Activated naive CD4-positive, alpha-beta T cell treated with anti-CD3 and anti-CD28 coated beads for 36 hours (primary cell): ENCODE measurements around the gene EIF4E2. TPM values are rescaled to one million over a fixed set of nuclear protein-coding genes. Genes with fewer than 3 reads are reported as not detected.

Source experiments
- CTCF ChIA-PET: fragments of 350-600 bp; sonication (Branson Sonifier 250); formaldehyde crosslinking; loops from one replicate; lab custom pipeline; 2021; ENCODE audit warnings: antibody characterized with exemption; lab: Charles Lee
- DNase-seq: peaks from one replicate; pipeline ENCODE4 v3.0.0-alpha.2; 2020
- H3K27ac Mint-ChIP-seq: one replicate; pipeline ENCODE4 v1.8.0; 2021; ENCODE audit warnings: mild to moderate bottlenecking, mixed read lengths
- H3K27me3 Mint-ChIP-seq: one replicate; pipeline ENCODE4 v1.8.0; 2021; ENCODE audit warnings: low read depth, mixed read lengths
- H3K36me3 Mint-ChIP-seq: one replicate; pipeline ENCODE4 v1.8.0; 2021; ENCODE audit warnings: low read depth, mixed read lengths
- H3K4me1 Mint-ChIP-seq: one replicate; pipeline ENCODE4 v1.8.0; 2021; ENCODE audit warnings: low read depth, mixed read lengths
- H3K4me3 Mint-ChIP-seq: one replicate; pipeline ENCODE4 v1.8.0; 2021; ENCODE audit warnings: mild to moderate bottlenecking, moderate library complexity, mixed read lengths
- H3K9me3 Mint-ChIP-seq: one replicate; pipeline ENCODE4 v1.8.0; 2021; ENCODE audit warnings: mixed read lengths
- intact Hi-C: fragments of 100-400 bp; cut with micrococcal nuclease; formaldehyde crosslinking; loops from one replicate; pipeline ENCODE4 v1.15.1; 2023
- total RNA-seq, 2 experiments: library from RNA; stranded (reverse); gene quantifications; one replicate each; pipeline ENCODE4 v1.2.3, GENCODE V29; 2021

The EIF4E2 gene
- total RNA-seq: 10 to 100 TPM; 46.6 to 54.1 TPM

- H3K9me3 Mint-ChIP-seq: peaks cover 4% of the 10 kb centered on the region
- H3K27me3 Mint-ChIP-seq: no peaks in the 10 kb centered on the region
- intact Hi-C loops: loop anchor here (1.0 to 5.0 kb wide), 7 partner anchors 42 to 769 kb away; partner anchors contain the start of genes COPS7B, DIS3L2, GIGYF2 and INPP5D
- peak within 1 kb of the TSS; percentile 99 for H3K4me3 Mint-ChIP-seq
- DNase-seq: peak; percentile 95
- peak within 1 kb of the TSS; percentile 98 for H3K27ac Mint-ChIP-seq
- peaks cover 66% of the 10 kb centered on the region for H3K4me1 Mint-ChIP-seq
- H3K36me3 Mint-ChIP-seq: peaks cover 30% of the 10 kb centered on the region
- CTCF ChIA-PET: interaction anchor here (1.5 kb wide), 1 partner anchor 12 kb away, joined by 4 read pairs; no protein-coding TSS in a partner anchor
Measured at GRCh38 chr2:232550354-232551249, at the start of gene EIF4E2, which contains the start of gene TIGD1. TSS of gene EIF4E2 (plus strand) at chr2:232550689. CDS start at chr2:232550725, 36 bp downstream. TSS of gene TIGD1 (minus strand) at chr2:232550557. CDS start at chr2:232549882, 675 bp downstream.

GRCh38 chr2:232501331-232501771 is 49.1 kb upstream of the EIF4E2 start:
- no peaks in the 10 kb centered on the region for H3K36me3 Mint-ChIP-seq
- no peak overlapping the region for H3K4me3 Mint-ChIP-seq
- no peak for DNase-seq
- intact Hi-C loops: no loop called here
- H3K9me3 Mint-ChIP-seq: no peaks in the 10 kb centered on the region
- H3K27me3 Mint-ChIP-seq: peaks cover 30% of the 10 kb centered on the region
- no peak overlapping the region for H3K27ac Mint-ChIP-seq
- CTCF ChIA-PET: no interaction called here
- peaks cover 11% of the 10 kb centered on the region for H3K4me1 Mint-ChIP-seq

GRCh38 chr2:232501794-232502390 is 48.6 kb upstream of the EIF4E2 start:
- peaks cover 11% of the 10 kb centered on the region for H3K4me1 Mint-ChIP-seq
- CTCF ChIA-PET: no interaction called here
- no peaks in the 10 kb centered on the region for H3K9me3 Mint-ChIP-seq
- intact Hi-C loops: no loop called here
- DNase-seq: no peak
- H3K4me3 Mint-ChIP-seq: no peak overlapping the region
- no peaks in the 10 kb centered on the region for H3K36me3 Mint-ChIP-seq
- H3K27me3 Mint-ChIP-seq: peaks cover 30% of the 10 kb centered on the region
- no peak overlapping the region for H3K27ac Mint-ChIP-seq

- Mint-ChIP-seq H3K9me3 (no peaks in the 10 kb centered on the region), H3K4me1 (peaks cover 11% of the 10 kb centered on the region), H3K36me3 (no peaks in the 10 kb centered on the region), H3K4me3 (peak overlapping the region; percentile 72), H3K27me3 (peaks cover 30% of the 10 kb centered on the region), H3K27ac (no peak overlapping the region)
- DNase-seq: peak; percentile 29
- intact Hi-C loops: no loop called here
- CTCF ChIA-PET: no interaction called here
Measured at GRCh38 chr2:232502511-232502910, 48.0 kb upstream of the EIF4E2 start.

- peak; percentile 52 for DNase-seq
- Mint-ChIP-seq H3K4me3 (peak overlapping the region; percentile 45), H3K9me3 (no peaks in the 10 kb centered on the region), H3K36me3 (no peaks in the 10 kb centered on the region), H3K27ac (no peak overlapping the region), H3K4me1 (peaks cover 11% of the 10 kb centered on the region), H3K27me3 (peaks cover 30% of the 10 kb centered on the region)
- intact Hi-C loops: no loop called here
- CTCF ChIA-PET: no interaction called here
Measured at GRCh38 chr2:232502911-232503808, 47.3 kb upstream of the EIF4E2 start.

- CTCF ChIA-PET: no interaction called here
- no peak for DNase-seq
- Mint-ChIP-seq H3K9me3 (no peaks in the 10 kb centered on the region), H3K4me3 (peak overlapping the region; percentile 29), H3K27me3 (peaks cover 27% of the 10 kb centered on the region), H3K36me3 (no peaks in the 10 kb centered on the region), H3K27ac (no peak overlapping the region), H3K4me1 (peaks cover 11% of the 10 kb centered on the region)
- intact Hi-C loops: no loop called here
Measured at GRCh38 chr2:232503809-232504323, 46.6 kb upstream of the EIF4E2 start.

- no peak overlapping the region for H3K4me3 Mint-ChIP-seq
- H3K27ac Mint-ChIP-seq: no peak overlapping the region
- CTCF ChIA-PET: no interaction called here
- intact Hi-C loops: no loop called here
- peaks cover 24% of the 10 kb centered on the region for H3K27me3 Mint-ChIP-seq
- peak; percentile 20 for DNase-seq
- peaks cover 11% of the 10 kb centered on the region for H3K4me1 Mint-ChIP-seq
- H3K9me3 Mint-ChIP-seq: no peaks in the 10 kb centered on the region
- H3K36me3 Mint-ChIP-seq: no peaks in the 10 kb centered on the region
Measured at GRCh38 chr2:232504438-232504837, 46.1 kb upstream of the EIF4E2 start.

- CTCF ChIA-PET: no interaction called here
- no peak overlapping the region for H3K4me3 Mint-ChIP-seq
- H3K4me1 Mint-ChIP-seq: peaks cover 11% of the 10 kb centered on the region
- intact Hi-C loops: no loop called here
- DNase-seq: no peak
- no peaks in the 10 kb centered on the region for H3K36me3 Mint-ChIP-seq
- H3K27ac Mint-ChIP-seq: no peak overlapping the region
- peaks cover 22% of the 10 kb centered on the region for H3K27me3 Mint-ChIP-seq
- H3K9me3 Mint-ChIP-seq: no peaks in the 10 kb centered on the region
Measured at GRCh38 chr2:232505856-232506255, 44.6 kb upstream of the EIF4E2 start.

GRCh38 chr2:232506709-232507108 is 43.8 kb upstream of the EIF4E2 start:
- Mint-ChIP-seq H3K4me1 (peaks cover 11% of the 10 kb centered on the region), H3K4me3 (no peak overlapping the region), H3K9me3 (no peaks in the 10 kb centered on the region), H3K36me3 (no peaks in the 10 kb centered on the region), H3K27me3 (peaks cover 22% of the 10 kb centered on the region), H3K27ac (no peak overlapping the region)
- intact Hi-C loops: no loop called here
- DNase-seq: no peak
- CTCF ChIA-PET: no interaction called here

- peaks cover 17% of the 10 kb centered on the region for H3K27me3 Mint-ChIP-seq
- no peaks in the 10 kb centered on the region for H3K36me3 Mint-ChIP-seq
- CTCF ChIA-PET: no interaction called here
- no peak overlapping the region for H3K27ac Mint-ChIP-seq
- DNase-seq: no peak
- no peak overlapping the region for H3K4me3 Mint-ChIP-seq
- no peaks in the 10 kb centered on the region for H3K9me3 Mint-ChIP-seq
- intact Hi-C loops: no loop called here
- peaks cover 7% of the 10 kb centered on the region for H3K4me1 Mint-ChIP-seq
Measured at GRCh38 chr2:232508251-232508650, 42.2 kb upstream of the EIF4E2 start.

- CTCF ChIA-PET: interaction anchor here (1.7 kb wide), 1 partner anchor 10 kb away, joined by 5 read pairs; no protein-coding TSS in a partner anchor
- Mint-ChIP-seq H3K9me3 (no peaks in the 10 kb centered on the region), H3K27me3 (peaks cover 2% of the 10 kb centered on the region), H3K36me3 (no peaks in the 10 kb centered on the region), H3K4me3 (no peak overlapping the region), H3K27ac (no peak overlapping the region), H3K4me1 (no peaks in the 10 kb centered on the region)
- intact Hi-C loops: no loop called here
- DNase-seq: no peak
Measured at GRCh38 chr2:232511336-232511890, 39.1 kb upstream of the EIF4E2 start.
